Thoracic aorta (tissue), 2 donors: Measurements from ENCODE around the gene CDC42BPA. TPM values are rescaled to one million over a fixed set of nuclear protein-coding genes. Genes with fewer than 3 reads are reported as not detected.

Experiments
- ATAC-seq: fragments of 150-250 bp; one replicate; pipeline ENCODE4 v1.8.0; 2017; ENCODE audit warnings: low read depth; ENCODE audit not compliant: insufficient number of reproducible peaks, low FRiP score
- DNase-seq: peaks from one replicate; pipeline ENCODE4 v3.0.0-alpha.2; 2020; ENCODE audit warnings: low spot score
- H3K27ac ChIP-seq, 2 donors: fragments of 200-600 bp; sonication (generic); 1 replicate in 1 of 2; 2 replicates in 1 of 2; pipeline ENCODE4 v1.5.1; 2016; ENCODE audit warnings: mild to moderate bottlenecking in 2 of 2, moderate library complexity in 2 of 2
- H3K27me3 ChIP-seq: fragments of 200-600 bp; sonication (generic); replicated peaks from 2 replicates; pipeline ENCODE4 v1.6.0; 2016; ENCODE audit warnings: mild to moderate bottlenecking; ENCODE audit not compliant: insufficient read depth
- H3K36me3 ChIP-seq: fragments of 200-600 bp; sonication (generic); one replicate; pipeline ENCODE4 v1.5.1; 2016
- H3K4me1 ChIP-seq, 2 donors: fragments of 200-600 bp; sonication (generic); 1 replicate in 1 of 2; 2 replicates in 1 of 2; pipeline versions ENCODE4 v1.5.1 to v1.6.0; 2016; ENCODE audit warnings: low read depth in 2 of 2, mild to moderate bottlenecking in 1 of 2; ENCODE audit not compliant: control insufficient read depth in 1 of 2
- H3K4me3 ChIP-seq: fragments of 200-600 bp; sonication (generic); 2 replicates; pipeline ENCODE4 v1.5.1; 2016; ENCODE audit warnings: mild to moderate bottlenecking
- H3K9me3 ChIP-seq: fragments of 200-600 bp; sonication (generic); 2 replicates; pipeline ENCODE4 v1.5.1; 2016
- total RNA-seq, 2 donors: library from RNA; depleted of rRNA; stranded (reverse); fragments of >200 nt; gene quantifications; one replicate each; pipeline versions ENCODE4 v1.1.0 to v1.2.3, GENCODE V29; 2016
- TF ChIP-seq, protein P1 (sequence below): fragments of 200-600 bp; sonication (generic); IDR thresholded peaks from one replicate; pipeline ENCODE4 v1.5.1; 2019; ENCODE audit warnings: antibody characterized with exemption

Gene CDC42BPA
- total RNA-seq, 2 donors from 2014 or later = 62.4 to 89.7 TPM

GRCh38 chr1:227062306-227062705 is 256.0 kb downstream of the CDC42BPA start:
- no peaks in the 10 kb centered on the region for H3K27me3 ChIP-seq
- TF ChIP-seq, protein P1, sequence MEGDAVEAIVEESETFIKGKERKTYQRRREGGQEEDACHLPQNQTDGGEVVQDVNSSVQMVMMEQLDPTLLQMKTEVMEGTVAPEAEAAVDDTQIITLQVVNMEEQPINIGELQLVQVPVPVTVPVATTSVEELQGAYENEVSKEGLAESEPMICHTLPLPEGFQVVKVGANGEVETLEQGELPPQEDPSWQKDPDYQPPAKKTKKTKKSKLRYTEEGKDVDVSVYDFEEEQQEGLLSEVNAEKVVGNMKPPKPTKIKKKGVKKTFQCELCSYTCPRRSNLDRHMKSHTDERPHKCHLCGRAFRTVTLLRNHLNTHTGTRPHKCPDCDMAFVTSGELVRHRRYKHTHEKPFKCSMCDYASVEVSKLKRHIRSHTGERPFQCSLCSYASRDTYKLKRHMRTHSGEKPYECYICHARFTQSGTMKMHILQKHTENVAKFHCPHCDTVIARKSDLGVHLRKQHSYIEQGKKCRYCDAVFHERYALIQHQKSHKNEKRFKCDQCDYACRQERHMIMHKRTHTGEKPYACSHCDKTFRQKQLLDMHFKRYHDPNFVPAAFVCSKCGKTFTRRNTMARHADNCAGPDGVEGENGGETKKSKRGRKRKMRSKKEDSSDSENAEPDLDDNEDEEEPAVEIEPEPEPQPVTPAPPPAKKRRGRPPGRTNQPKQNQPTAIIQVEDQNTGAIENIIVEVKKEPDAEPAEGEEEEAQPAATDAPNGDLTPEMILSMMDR = no peak
- no peak for ATAC-seq
- H3K36me3 ChIP-seq = peaks cover 5% of the 10 kb centered on the region
- H3K4me3 ChIP-seq = no peak overlapping the region
- no peaks in the 10 kb centered on the region for H3K9me3 ChIP-seq
- no peak for DNase-seq
- H3K4me1 ChIP-seq = no peaks in the 10 kb centered on the region
- no peak overlapping the region for H3K27ac ChIP-seq

DNA sequence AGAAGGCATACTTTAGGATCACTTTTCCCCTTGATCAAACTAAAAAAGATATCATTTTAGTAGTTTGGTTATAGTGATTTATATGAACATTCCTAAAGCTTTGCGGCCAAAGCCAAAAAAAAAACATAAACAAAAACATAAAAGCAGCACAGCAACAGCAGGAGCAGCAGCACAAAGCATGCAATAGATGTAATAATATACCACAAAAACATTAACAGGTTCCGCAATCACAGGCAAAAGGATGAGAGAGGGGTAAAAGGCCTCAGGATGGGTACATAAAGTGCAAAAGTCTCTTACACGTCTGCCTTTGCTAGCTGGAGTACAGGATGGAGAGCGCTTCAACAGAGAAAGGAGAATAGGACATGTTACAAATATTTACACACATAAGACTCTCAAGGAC is 259.2 kb downstream of the CDC42BPA start:
- no peak overlapping the region for H3K4me3 ChIP-seq
- ATAC-seq (no peak), DNase-seq (no peak)
- H3K4me1 ChIP-seq = no peaks in the 10 kb centered on the region
- no peak overlapping the region for H3K27ac ChIP-seq
- H3K36me3 ChIP-seq = peaks cover 5% of the 10 kb centered on the region
- H3K27me3 ChIP-seq = no peaks in the 10 kb centered on the region
- TF ChIP-seq, protein P1 = no peak
- H3K9me3 ChIP-seq = no peaks in the 10 kb centered on the region

GRCh38 chr1:227058321-227058751 is 260.0 kb downstream of the CDC42BPA start:
- H3K4me3 ChIP-seq = no peak overlapping the region
- H3K9me3 ChIP-seq = no peaks in the 10 kb centered on the region
- DNase-seq = no peak
- no peak overlapping the region for H3K27ac ChIP-seq
- ATAC-seq = no peak
- no peaks in the 10 kb centered on the region for H3K27me3 ChIP-seq
- no peaks in the 10 kb centered on the region for H3K4me1 ChIP-seq
- TF ChIP-seq, protein P1 = no peak
- peaks cover 5% of the 10 kb centered on the region for H3K36me3 ChIP-seq

DNA sequence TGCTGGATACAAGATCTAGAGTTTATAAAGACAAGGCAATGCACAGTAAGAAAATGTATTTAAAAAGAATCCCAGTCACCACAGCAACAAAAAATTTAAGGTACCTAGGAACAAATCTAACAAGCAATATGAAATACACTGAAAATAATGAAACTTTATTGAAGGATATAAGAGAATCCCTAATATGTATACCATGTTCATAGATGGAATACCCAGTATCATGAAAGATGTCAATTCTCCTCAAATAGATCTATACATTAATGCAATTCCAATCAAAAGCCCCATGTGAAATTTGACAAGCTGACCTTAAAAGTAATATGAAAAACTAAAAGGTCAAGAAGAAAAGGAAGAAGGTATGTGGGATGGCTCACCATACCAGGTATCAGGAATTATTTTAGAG is 269.0 kb downstream of the CDC42BPA start:
- no peaks in the 10 kb centered on the region for H3K36me3 ChIP-seq
- no peak overlapping the region for H3K4me3 ChIP-seq
- TF ChIP-seq, protein P1 = no peak
- no peak overlapping the region for H3K27ac ChIP-seq
- H3K27me3 ChIP-seq = no peaks in the 10 kb centered on the region
- DNase-seq (no peak), ATAC-seq (no peak)
- H3K9me3 ChIP-seq = no peaks in the 10 kb centered on the region
- H3K4me1 ChIP-seq = no peaks in the 10 kb centered on the region

DNA sequence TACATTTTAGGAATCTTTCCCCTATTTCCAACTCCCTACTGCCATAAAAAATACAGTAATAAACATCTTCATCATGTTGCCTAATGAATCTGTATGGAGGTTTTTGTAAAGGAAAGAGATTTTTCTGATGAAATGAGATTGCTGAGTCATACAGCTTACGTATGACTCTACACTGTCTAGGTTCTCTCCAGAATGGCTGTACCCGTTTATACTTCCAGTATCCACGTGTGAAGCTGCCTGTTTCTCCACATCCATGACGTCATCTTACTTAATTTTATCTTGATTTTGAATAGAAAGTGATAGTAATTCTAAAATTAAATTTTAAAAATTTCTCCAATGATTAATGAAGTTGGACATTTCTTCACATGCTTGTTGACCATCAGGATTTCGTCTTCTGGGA is 274.5 kb downstream of the CDC42BPA start:
- DNase-seq = no peak
- no peaks in the 10 kb centered on the region for H3K4me1 ChIP-seq
- no peak overlapping the region for H3K27ac ChIP-seq
- H3K27me3 ChIP-seq = no peaks in the 10 kb centered on the region
- no peaks in the 10 kb centered on the region for H3K9me3 ChIP-seq
- H3K36me3 ChIP-seq = no peaks in the 10 kb centered on the region
- TF ChIP-seq, protein P1 = no peak
- no peak overlapping the region for H3K4me3 ChIP-seq
- ATAC-seq = no peak
